ENCODE data around the gene SSR1. TPM values are rescaled to one million over a fixed set of nuclear protein-coding genes. Genes with fewer than 3 reads are reported as not detected.
"Not testable (repeated sequence)": the region's sequence is repeated elsewhere in the genome, so short reads cannot be mapped to it uniquely, and the experiment has no call there.

SSR1 gene
- total RNA-seq, 6 experiments from 2014 or later: 60.8 to 110 (median 90.5) TPM

DNA sequence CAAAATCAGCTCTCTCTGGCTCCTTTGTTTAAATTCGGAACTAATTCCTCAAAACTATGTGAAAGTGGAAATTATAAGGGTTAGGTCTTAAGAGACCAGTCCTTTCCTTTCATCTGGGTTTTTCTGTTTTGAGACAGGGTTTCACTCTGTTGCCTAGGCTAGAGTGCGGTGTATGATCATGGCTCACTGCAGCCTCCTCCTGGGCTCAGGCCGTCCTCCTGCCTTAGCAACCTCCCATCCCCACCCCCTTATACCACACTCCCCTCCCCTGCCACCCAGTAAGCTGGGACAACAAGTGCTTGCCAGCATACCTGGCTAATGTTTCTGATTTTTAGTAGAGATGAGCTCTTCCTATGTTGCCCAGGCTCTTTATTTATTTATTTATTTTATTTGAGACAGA lies 12.8 kb upstream of the SSR1 start:
- WGBS (ENCODE audit: insufficient coverage, low coverage, low lambda C conversion rate, missing lambda C conversion rate): 61% methylated on average over 3 of the region's 3 CpGs
- TF ChIP-seq, protein P1, sequence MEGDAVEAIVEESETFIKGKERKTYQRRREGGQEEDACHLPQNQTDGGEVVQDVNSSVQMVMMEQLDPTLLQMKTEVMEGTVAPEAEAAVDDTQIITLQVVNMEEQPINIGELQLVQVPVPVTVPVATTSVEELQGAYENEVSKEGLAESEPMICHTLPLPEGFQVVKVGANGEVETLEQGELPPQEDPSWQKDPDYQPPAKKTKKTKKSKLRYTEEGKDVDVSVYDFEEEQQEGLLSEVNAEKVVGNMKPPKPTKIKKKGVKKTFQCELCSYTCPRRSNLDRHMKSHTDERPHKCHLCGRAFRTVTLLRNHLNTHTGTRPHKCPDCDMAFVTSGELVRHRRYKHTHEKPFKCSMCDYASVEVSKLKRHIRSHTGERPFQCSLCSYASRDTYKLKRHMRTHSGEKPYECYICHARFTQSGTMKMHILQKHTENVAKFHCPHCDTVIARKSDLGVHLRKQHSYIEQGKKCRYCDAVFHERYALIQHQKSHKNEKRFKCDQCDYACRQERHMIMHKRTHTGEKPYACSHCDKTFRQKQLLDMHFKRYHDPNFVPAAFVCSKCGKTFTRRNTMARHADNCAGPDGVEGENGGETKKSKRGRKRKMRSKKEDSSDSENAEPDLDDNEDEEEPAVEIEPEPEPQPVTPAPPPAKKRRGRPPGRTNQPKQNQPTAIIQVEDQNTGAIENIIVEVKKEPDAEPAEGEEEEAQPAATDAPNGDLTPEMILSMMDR (IDR thresholded peaks at IDR 0.05): no peak
- no peak for TF ChIP-seq POLR2A (IDR thresholded peaks at IDR 0.05)
- intact Hi-C loops (cut with DNase I): no loop called here

DNA sequence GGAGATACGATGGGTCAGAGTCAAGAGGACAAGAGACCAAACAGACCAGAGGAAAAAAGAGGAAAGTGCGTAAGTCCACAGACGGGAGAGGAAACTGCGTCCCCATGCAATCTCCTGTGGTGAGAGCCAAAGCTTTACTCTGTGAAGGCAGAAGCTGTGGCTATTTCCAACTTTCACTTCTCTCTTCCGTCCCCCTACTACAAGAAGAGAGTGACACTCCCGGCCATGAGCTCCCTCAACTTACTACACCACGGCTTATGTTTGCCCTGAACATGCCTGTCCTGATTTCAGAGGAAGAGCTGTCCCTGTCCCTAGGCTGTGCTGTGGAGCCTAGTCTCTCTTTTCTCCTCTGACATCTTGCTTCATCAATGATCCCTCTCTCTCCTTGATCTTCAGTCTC lies 11.5 kb upstream of the SSR1 start:
- WGBS (ENCODE audit: insufficient coverage, low coverage, low lambda C conversion rate, missing lambda C conversion rate): 37% methylated on average over 6 of the region's 7 CpGs
- no peak for DNase-seq
- H3K4me1 ChIP-seq: no peaks in the 10 kb centered on the region
- no peak overlapping the region for H3K4me3 ChIP-seq
- H3K27me3 ChIP-seq: no peaks in the 10 kb centered on the region
- no peaks in the 10 kb centered on the region for H3K9me3 ChIP-seq
- intact Hi-C loops (cut with DNase I): no loop called here
- TF ChIP-seq, protein P1 (IDR thresholded peaks at IDR 0.05): no peak
- TF ChIP-seq POLR2A (IDR thresholded peaks at IDR 0.05): no peak
- ATAC-seq: peak; percentile 61 to 90 (median 80)
- H3K36me3 ChIP-seq: no peaks in the 10 kb centered on the region
- no peak overlapping the region for H3K27ac ChIP-seq

More for the DNA sequence above, 12.8 kb upstream of the SSR1 start:
- no peaks in the 10 kb centered on the region for H3K36me3 ChIP-seq
- H3K27me3 ChIP-seq: no peaks in the 10 kb centered on the region
- no peaks in the 10 kb centered on the region for H3K9me3 ChIP-seq
- H3K4me3 ChIP-seq: no peak overlapping the region
- DNase-seq (no peak), ATAC-seq (no peak)
- H3K27ac ChIP-seq: no peak overlapping the region
- H3K4me1 ChIP-seq: no peaks in the 10 kb centered on the region

DNA sequence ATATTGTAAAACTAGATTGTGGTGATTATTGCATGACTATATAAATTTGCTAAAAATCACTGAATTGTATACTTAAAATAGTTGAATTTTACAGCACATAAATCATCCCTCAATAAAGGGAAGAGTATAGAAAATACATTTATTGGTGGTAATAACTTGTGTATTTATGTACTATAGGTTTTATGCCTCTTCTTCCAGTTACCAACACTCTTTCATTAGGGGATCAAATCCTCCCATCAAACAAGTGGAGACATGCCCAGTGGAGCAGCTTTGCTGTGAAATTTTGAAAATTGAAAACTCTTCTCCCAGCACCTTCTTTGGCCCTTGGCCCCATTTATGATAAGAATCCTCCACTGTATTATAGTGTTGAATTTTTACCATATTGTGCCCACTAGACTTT lies 10.1 kb upstream of the SSR1 start:
- intact Hi-C loops (cut with DNase I): no loop called here
- no peaks in the 10 kb centered on the region for H3K9me3 ChIP-seq
- H3K36me3 ChIP-seq: no peaks in the 10 kb centered on the region
- DNase-seq (no peak), ATAC-seq (no peak)
- TF ChIP-seq, protein P1 (IDR thresholded peaks at IDR 0.05): no peak
- no peak for TF ChIP-seq POLR2A (IDR thresholded peaks at IDR 0.05)
- no peak overlapping the region for H3K4me3 ChIP-seq
- H3K4me1 ChIP-seq: no peaks in the 10 kb centered on the region
- no peaks in the 10 kb centered on the region for H3K27me3 ChIP-seq
- no peak overlapping the region for H3K27ac ChIP-seq

DNA sequence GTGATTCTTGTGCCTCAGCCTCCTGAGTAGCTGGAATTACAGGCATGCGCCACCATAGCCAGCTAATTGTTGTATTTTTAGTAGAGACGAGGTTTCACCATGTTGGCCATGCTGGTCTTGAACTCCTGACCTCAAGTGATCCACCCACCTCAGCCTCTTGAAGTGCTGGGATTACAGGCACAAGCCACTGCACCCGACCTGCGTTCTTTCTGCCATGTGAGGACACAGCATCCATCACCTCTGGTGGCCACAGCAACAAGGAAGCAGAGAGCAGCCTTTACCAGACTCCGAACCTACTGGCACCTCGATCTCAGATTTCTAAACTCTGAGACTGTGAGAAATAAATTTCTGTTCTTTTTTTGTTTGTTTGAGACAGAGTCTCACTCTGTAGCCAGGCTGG lies 8.9 kb upstream of the SSR1 start:
- WGBS (ENCODE audit: insufficient coverage, low coverage, low lambda C conversion rate, missing lambda C conversion rate): 55% methylated on average over 3 of the region's 6 CpGs
- H3K36me3 ChIP-seq; H3K9me3 ChIP-seq; intact Hi-C loops (cut with DNase I); ATAC-seq; DNase-seq; H3K4me3 ChIP-seq; H3K27ac ChIP-seq; H3K27me3 ChIP-seq; H3K4me1 ChIP-seq: not testable (repeated sequence)

DNA sequence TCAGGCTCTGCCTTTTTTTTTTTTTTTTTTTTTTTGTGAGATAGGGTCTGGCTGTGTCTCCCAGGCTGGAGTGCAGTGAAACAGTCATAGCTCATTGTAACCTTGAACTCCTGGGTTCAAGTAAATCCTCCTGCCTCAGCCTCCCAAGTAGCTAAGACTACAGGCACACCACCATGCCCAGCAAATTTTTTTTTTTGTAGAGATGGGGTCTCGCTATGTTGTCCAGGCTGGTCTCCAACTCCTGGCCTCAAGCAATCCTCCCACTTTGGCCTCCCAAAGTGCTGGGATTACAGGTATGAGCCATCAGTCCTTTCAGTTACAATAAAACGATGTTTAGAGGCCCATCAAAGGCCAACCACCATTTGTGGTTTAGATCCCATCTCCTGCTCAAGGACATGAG lies 6.4 kb upstream of the SSR1 start:
- H3K27ac ChIP-seq; H3K27me3 ChIP-seq; H3K4me3 ChIP-seq; H3K4me1 ChIP-seq; H3K9me3 ChIP-seq; H3K36me3 ChIP-seq; ATAC-seq; intact Hi-C loops (cut with DNase I); DNase-seq: not testable (repeated sequence)
- WGBS (ENCODE audit: insufficient coverage, low coverage, low lambda C conversion rate, missing lambda C conversion rate): 57% methylated on average over 1 of the region's 2 CpGs

DNA sequence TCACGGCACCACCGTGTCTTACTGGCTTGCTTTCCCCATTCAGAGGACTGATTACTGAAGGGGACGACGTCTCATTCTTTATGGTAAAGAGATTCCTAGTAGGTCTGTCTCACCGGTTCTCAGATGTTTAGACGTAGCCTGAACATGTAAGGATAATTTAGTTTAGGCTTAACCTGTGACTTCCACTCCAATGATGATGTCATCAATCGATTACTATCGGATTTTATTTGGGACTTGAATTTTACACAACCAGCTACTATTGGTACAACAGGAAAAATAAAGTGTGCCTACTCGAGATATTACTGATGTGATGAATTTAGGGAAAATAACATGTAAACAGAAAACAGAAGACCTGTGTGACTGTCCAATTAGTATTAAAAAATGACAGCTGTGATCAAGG lies 4.5 kb upstream of the SSR1 start:
- H3K27ac ChIP-seq: no peak overlapping the region
- H3K4me3 ChIP-seq: no peak overlapping the region
- H3K9me3 ChIP-seq: no peaks in the 10 kb centered on the region
- H3K27me3 ChIP-seq: no peaks in the 10 kb centered on the region
- no peak for DNase-seq
- TF ChIP-seq, protein P1 (IDR thresholded peaks at IDR 0.05): no peak
- no peak for TF ChIP-seq POLR2A (IDR thresholded peaks at IDR 0.05)
- 84% methylated on average over 9 of the region's 9 CpGs for WGBS (ENCODE audit: insufficient coverage, low coverage, low lambda C conversion rate, missing lambda C conversion rate)
- ATAC-seq: no peak
- H3K4me1 ChIP-seq: no peaks in the 10 kb centered on the region
- intact Hi-C loops (cut with DNase I): no loop called here
- no peaks in the 10 kb centered on the region for H3K36me3 ChIP-seq

Data from right lobe of liver (tissue), 6 donors.